NCI-H2227 (cell line): ENCODE data around the gene PLEKHG2.

ENCODE experiments used
- DNase-seq: peaks from one replicate; lab custom pipeline; 2025; ENCODE audit not compliant: unreplicated experiment; lab: John Stamatoyannopoulos, UW

The PLEKHG2 gene

DNA sequence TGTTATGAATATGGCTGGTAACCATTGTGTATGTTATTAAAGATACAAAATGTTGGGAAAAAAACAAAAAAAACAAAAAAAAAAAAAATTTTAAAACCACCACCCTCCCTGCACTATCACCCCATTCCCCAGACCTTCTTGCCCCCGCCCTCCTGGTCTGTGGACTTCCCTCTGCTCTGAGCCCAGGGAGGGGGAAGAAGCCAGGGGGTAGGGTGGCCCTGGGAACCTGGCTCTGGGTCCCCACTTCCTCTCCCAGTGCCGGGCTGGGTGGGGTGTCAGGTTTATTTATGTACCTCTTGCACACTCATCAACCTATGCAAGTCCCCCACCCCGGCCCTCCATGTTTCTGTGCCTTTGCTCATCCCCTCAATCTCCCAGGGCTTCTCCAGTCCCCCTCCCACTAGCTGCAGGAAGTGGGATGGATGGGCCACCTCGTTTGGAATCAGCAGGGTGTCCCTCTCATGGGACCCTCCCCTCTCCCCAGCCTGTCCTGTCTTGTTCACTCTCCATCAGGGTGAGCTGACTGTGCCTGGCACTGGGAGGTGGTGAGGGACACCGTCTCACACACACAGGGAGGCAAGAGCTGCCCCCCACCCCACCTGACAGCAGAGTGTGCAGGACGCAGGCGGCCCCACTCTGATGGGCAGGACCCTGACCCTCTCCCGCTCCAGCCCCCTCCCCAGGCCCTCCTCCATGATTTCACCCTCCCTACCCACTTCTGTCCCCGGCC lies 27.5 kb upstream of the PLEKHG2 start:
- DNase-seq = no peak

DNA sequence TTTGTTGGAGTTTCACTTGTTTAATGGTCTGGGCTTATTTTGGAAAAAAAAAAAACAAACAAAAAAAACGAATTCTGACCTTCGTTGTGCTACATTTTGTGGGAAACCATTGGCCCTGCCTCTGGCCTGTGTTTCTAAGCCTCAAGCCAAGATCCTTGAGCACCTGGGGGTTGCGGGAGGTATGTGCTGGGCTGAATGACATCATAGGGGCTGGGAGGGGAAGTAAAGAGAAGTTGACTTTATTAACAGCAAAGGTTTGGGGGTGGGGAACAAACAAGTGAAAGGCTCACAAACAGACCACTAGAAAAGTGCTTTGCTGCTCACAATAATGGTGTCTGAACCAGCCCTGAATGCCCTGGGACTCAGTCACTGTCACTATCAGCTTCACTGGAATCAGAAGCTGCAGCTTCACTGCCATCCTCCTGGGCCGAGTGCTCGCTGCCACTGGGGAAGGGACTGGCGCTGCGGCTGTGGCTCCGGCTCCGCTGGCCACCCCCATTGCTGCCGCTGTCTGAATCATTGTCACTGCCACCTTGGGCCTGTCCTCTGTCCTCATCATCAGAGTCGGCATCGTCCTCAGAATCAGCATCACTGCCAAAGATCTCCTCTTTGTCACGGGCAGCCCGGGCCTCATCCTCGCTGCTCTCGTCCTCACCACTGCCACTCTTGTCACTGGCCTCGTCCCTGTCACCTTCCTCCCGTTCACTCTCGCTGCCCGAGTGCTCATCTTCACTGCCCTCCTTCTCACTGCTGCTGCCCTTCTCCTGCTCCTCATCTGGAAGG lies 26.6 kb upstream of the PLEKHG2 start:
- DNase-seq = no peak

GRCh38 chr19:39386557-39386956 lies 25.9 kb upstream of the PLEKHG2 start:
- DNase-seq = no peak

GRCh38 chr19:39388657-39389056 lies 23.8 kb upstream of the PLEKHG2 start:
- DNase-seq = no peak

- peak; percentile 80 for DNase-seq
These were observed 22.6 kb upstream of the PLEKHG2 start for GRCh38 chr19:39389631-39390414.

- no peak for DNase-seq
These were observed 22.1 kb upstream of the PLEKHG2 start for GRCh38 chr19:39390451-39390750.

DNA sequence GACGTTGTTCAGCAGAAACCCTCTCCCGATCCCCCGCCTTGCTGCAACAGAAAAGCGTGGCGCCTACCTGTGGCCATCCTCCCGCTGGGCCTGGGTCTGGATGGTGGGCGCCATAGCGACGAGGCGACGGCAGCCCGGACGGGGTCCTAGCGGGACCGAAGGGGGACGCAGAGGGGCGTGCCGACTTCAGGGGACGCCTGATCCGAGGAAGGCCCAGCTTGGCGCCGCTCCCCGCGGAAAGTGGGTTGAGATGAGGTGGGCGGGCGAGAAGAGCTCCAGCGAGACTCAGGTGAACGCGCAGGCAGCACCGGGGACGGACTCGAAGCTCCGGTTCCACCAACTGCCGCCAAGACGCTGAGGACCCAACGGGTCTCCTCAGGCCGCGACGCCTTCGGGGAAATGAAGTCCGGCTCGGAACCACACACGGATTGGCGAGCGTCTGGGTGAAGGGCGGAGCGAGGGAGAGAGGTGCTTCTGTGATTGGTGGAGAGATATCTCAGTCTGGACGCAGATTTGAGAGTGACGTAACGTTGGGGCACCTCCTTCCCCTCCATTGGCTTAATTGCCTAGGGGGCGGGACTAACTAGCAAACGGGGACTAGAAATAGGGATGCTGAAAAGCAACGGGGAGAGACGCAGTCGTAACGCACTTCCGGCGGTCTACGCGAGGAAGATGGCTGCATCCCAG lies 21.6 kb upstream of the PLEKHG2 start, which contains the start of the genes MED29 and PAF1:
Gene MED29 (plus strand): TSS at position 628 of the 687 bp plus-strand sequence. CDS start 45 bp downstream, at position 673.
Gene PAF1 (minus strand): TSS at position 356 of the 687 bp plus-strand sequence. CDS start 242 bp downstream, at position 114.
- DNase-seq = peak; percentile 100

GRCh38 chr19:39397360-39398296 lies 14.8 kb upstream of the PLEKHG2 start:
- DNase-seq = peak; percentile 98

DNA sequence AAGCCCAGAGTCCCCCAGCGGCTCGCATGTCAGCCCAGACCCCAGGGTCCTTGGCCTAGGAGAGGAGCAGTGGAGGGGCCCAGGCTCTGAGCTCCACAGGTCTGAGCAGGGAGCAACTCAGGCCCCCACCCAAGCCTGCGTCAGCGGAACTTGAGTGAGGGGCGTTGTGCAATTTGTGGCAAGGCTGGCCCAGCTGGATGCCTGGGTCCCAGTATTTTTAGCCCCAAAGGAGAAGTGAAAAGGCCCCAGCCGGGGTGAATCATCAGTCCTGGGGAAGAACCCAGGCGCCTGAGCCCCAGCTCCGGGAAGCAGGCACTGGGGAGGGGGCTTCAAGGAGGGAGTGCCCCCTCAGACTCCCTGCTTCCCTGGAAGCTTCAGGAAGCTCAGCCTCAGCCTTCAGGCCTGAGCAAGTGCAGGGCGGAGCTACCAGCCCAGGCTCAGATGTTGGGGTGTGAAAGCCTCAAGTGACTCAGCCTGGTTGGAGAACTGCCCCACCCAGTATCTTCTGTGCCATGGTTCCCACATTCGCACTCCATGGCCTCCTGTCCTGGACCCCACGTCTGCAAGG lies 14.1 kb upstream of the PLEKHG2 start:
- no peak for DNase-seq

GRCh38 chr19:39399668-39400050 lies 12.8 kb upstream of the PLEKHG2 start:
- no peak for DNase-seq

GRCh38 chr19:39400061-39400460 lies 12.4 kb upstream of the PLEKHG2 start:
- DNase-seq = no peak

GRCh38 chr19:39401070-39401548 lies 11.4 kb upstream of the PLEKHG2 start:
- no peak for DNase-seq

DNA sequence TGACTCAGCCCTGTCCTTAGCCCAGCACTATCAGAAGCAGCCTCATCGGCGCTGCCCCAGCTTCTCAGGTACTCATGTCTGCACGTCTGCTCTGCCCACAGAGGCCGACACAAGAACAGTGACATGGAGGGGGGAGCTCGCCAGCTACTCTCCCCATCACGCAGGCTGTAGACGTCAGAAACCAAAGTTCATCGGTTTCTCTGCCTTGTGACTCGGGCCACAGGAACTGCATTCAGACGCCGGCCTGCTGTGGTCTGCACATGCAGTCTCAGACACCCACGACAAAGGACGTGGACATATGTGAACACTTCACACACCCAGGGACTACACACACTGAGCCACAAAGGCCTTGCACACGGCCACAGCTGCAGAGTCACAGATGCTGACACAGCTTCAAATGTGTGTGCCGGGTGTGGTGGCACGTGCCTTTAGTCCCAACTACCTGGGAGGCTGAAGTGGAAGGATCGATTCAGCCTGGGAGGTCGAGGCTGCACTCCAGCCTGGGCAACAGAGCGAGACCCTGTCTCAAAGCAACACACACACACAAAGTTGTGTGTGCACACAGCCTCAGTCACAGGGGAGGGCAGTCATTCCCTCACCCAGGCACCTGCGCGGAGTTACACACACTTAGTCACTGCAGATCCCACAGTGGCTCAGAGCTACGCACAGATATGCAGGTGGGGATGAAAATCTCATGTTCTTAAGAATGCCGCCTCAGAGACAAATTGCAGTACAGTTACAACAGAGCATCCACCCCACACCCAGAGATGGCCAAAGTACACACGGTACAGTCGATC lies 10.7 kb upstream of the PLEKHG2 start:
- no peak for DNase-seq

DNA sequence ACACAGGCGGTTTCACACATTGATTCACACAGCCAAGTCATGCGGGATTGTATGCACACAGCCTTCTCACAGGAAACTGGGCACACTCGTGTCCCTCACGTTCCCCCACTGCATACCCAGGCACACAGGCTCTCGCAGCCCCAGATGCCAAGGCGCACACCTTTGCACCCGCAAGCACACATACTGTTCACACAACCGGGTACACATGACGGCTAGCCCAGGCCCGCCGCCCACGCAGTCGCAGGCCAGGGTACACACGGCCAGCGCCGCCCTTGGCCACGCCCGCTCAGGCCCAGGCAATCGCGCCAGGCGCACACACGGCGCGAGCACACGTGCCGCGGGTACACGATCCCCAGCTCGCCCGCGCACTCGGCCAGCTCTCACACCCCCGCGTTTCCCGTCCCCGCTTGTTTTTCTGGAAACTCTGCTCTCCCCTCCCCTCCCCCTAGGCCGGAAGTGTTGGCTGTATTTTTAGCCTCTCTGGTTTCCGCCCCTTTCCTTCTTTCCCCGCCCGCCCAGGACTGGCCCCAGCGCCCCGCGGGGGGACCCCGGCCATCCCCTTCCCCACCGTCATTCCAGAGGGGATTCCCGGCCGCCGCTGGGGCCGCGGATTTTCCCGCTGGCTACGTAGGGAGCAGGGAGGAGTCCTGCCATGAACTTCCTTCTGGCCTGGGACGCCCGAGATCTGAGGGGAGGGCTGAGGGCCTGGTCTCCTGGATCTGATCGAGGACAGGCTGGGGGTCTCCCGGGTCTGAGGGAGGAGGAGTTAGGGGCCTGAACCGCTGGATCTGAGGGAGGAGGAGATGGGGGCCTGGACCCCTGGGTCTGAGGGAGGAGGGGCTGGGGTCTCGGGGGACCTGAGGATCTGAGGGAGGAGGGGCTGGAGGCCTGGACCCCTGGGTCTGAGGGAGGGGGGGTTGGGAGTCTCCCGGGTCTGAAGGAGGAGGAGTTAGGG lies 9.8 kb upstream of the PLEKHG2 start:
- peak; percentile 97 for DNase-seq

DNA sequence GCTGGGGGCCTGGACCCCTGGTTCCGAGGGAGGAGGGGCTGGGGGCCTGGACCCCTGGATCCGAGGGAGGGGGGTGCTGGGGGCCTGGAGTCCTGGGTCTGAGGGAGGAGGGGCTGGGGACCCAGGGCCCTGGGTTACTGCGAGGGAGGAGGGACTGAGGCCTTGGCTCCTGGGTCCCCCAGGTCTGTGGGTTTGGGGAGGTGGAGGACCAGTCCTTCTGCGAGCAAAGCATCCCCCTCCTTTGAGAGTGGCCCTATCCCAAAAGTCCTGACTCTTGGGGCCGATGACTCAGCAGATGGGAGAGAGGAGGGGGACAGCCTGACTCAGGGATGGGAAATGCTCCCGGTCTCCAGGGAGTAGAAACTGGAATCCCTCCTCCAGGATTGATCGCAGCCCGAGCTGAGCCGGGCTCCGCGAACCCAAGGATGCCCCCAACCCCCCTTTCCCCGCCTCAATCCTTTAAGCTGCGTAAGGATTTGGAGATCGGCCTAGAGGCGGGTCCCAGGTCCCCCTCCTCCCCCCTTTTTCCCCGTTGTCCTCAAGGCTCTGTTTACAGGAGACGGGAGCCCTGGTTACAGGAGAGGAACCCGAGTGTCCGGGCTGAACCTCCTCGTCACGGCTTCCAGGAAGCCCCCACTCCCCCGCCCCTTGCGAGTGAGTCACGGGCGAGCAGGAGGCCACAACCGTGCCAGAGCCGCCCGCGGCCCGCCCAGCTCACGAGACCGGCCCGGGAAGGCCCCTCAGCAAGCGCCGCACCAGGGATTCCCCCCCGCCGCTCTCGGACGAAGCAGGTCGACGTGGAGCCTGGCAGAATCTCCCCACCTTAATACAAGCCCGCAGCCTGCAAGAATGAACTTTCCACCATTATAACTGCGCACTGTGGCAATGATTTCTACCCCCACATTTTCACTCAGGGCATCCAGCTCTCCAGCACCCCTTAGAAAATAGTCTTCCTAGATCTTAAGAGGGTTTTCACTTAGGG lies 8.8 kb upstream of the PLEKHG2 start:
- DNase-seq = peak; percentile 90

GRCh38 chr19:39405261-39405957 lies 7.1 kb upstream of the PLEKHG2 start:
- DNase-seq = no peak
